ENCODE data around the gene UBE2Q2. TPM values are rescaled to one million over a fixed set of nuclear protein-coding genes. Genes with fewer than 3 reads are reported as not detected.
"Not testable (repeated sequence)": the region's sequence is repeated elsewhere in the genome, so short reads cannot be mapped to it uniquely, and the experiment has no call there.

Gene UBE2Q2
- total and polyA plus RNA-seq, 2 of the 4 experiments (the other 2 are of a cell fraction), result 18.0 to 28.9 TPM

DNA sequence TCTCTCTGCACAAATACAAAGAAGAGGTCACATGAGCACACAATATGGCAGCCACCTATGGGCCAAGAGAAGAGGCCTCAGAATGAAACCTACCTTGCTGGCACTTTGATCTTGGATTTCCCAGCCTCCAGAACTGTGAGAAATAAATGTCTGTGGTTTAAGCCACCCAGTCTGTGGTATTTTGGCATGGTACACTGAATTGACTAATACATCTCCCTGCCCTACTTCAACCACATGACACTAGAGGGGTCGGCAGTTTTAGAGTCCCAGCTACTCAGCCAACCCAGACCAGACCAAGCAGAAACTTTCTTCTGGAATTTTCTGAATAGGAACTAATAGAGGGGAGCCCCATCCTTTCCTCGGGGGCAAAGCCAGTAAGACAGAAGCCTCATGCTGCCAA is 35.8 kb upstream of the UBE2Q2 start:
- in situ Hi-C loops (cut with MboI; ENCODE audit: low sequenced_read_pairs), result loop anchor here (5.0 kb wide), 1 partner anchor 120 kb away; no protein-coding TSS in a partner anchor
- H4K8ac ChIP-seq (ENCODE audit: low read depth in 2 of 2, low read length in 2 of 2); H4K20me1 ChIP-seq (ENCODE audit: insufficient read depth, low read length); CTCF ChIA-PET; H3K79me1 ChIP-seq (ENCODE audit: low read depth in 1 of 2, low read length in 2 of 2); H3K36me3 ChIP-seq (ENCODE audit: control insufficient read depth, insufficient read depth, low read length); POLR2A ChIA-PET (ENCODE audit: unreplicated experiment); H2AK5ac ChIP-seq (ENCODE audit: low read depth, low read length); ATAC-seq (ENCODE audit: low read depth); dilution Hi-C loops (cut with HindIII; ENCODE audit: low sequenced_read_pairs, unreplicated experiment); H3K14ac ChIP-seq (replicated peaks; ENCODE audit: low read depth, low read length); H2BK15ac ChIP-seq (ENCODE audit: low read depth, low read length); H2AK9ac ChIP-seq (replicated peaks; ENCODE audit: low read depth, low read length, poor library complexity); H3K4me3 ChIP-seq (ENCODE audit: insufficient read depth, low read depth, low read length); H3K56ac ChIP-seq (ENCODE audit: extremely low read depth, insufficient read depth, low read length); H3K9ac ChIP-seq (ENCODE audit: low read depth, low read length); H3K9me3 ChIP-seq (ENCODE audit: control insufficient read depth, insufficient read depth, low read length); H2BK120ac ChIP-seq (ENCODE audit: low read depth, low read length); H4K91ac ChIP-seq (ENCODE audit: insufficient read depth, low read depth, low read length); H2BK20ac ChIP-seq (ENCODE audit: low read depth, low read length); DNase-seq; H4K5ac ChIP-seq (ENCODE audit: low read depth, low read length); BruUV-seq (replicated peaks); H3K23ac ChIP-seq (ENCODE audit: low read depth, low read length); H3K9me1 ChIP-seq (ENCODE audit: insufficient read depth, low read length); H3K4ac ChIP-seq (ENCODE audit: low read depth, low read length); H3K18ac ChIP-seq (ENCODE audit: low read depth, low read length); intact Hi-C loops (cut with micrococcal nuclease); H3K4me2 ChIP-seq (ENCODE audit: low read depth, low read length); H2BK5ac ChIP-seq (ENCODE audit: low read depth, low read length, poor library complexity, severe bottlenecking); H2AFZ ChIP-seq (replicated peaks; ENCODE audit: low read length, poor library complexity); H3K27ac ChIP-seq (ENCODE audit: insufficient read depth, low read length); H3K4me1 ChIP-seq (ENCODE audit: control insufficient read depth, insufficient read depth, low read length): not testable (repeated sequence)
- H3K27me3 ChIP-seq (ENCODE audit: control insufficient read depth, insufficient read depth, low read length), result peaks cover 21% of the 10 kb centered on the region
- WGBS, 2 experiments (ENCODE audit: extremely low coverage in 2 of 2, insufficient read length in 1 of 2), result no CpG with 5 or more reads among the region's 2 CpGs

DNA sequence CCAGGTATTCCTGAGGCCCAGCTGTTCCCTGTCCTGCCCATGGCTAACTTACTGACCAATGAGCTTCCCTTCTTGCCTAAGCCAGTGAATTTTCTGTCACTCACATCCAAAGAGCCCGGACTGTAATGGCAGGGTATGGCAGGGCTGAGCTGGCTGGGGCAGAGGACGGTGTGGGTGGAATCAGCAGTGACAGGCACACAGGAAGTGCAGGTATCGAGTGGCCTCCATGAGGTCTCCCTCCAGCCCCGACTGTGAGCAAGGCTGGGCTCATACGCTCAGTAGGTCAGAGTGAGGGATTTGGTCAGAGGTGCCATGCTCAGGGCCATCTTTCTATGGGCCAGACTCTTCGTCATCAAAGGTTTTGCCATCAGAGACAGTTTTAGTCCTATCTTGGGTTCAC is 35.2 kb upstream of the UBE2Q2 start:
- H3K9me3 ChIP-seq (ENCODE audit: control insufficient read depth, insufficient read depth, low read length); DNase-seq; H3K14ac ChIP-seq (replicated peaks; ENCODE audit: low read depth, low read length); H2BK120ac ChIP-seq (ENCODE audit: low read depth, low read length); H3K4ac ChIP-seq (ENCODE audit: low read depth, low read length); H4K20me1 ChIP-seq (ENCODE audit: insufficient read depth, low read length); ATAC-seq (ENCODE audit: low read depth); H2BK5ac ChIP-seq (ENCODE audit: low read depth, low read length, poor library complexity, severe bottlenecking); CTCF ChIA-PET; H2BK20ac ChIP-seq (ENCODE audit: low read depth, low read length); H3K4me3 ChIP-seq (ENCODE audit: insufficient read depth, low read depth, low read length); H3K18ac ChIP-seq (ENCODE audit: low read depth, low read length); H3K9me1 ChIP-seq (ENCODE audit: insufficient read depth, low read length); H4K8ac ChIP-seq (ENCODE audit: low read depth in 2 of 2, low read length in 2 of 2); H3K4me2 ChIP-seq (ENCODE audit: low read depth, low read length); POLR2A ChIA-PET (ENCODE audit: unreplicated experiment); BruUV-seq (replicated peaks); H3K9ac ChIP-seq (ENCODE audit: low read depth, low read length); H2AK5ac ChIP-seq (ENCODE audit: low read depth, low read length); H4K91ac ChIP-seq (ENCODE audit: insufficient read depth, low read depth, low read length); H3K4me1 ChIP-seq (ENCODE audit: control insufficient read depth, insufficient read depth, low read length); H2BK15ac ChIP-seq (ENCODE audit: low read depth, low read length); dilution Hi-C loops (cut with HindIII; ENCODE audit: low sequenced_read_pairs, unreplicated experiment); H3K79me1 ChIP-seq (ENCODE audit: low read depth in 1 of 2, low read length in 2 of 2); intact Hi-C loops (cut with micrococcal nuclease); H3K27ac ChIP-seq (ENCODE audit: insufficient read depth, low read length); H3K23ac ChIP-seq (ENCODE audit: low read depth, low read length); H2AK9ac ChIP-seq (replicated peaks; ENCODE audit: low read depth, low read length, poor library complexity); H3K36me3 ChIP-seq (ENCODE audit: control insufficient read depth, insufficient read depth, low read length); H2AFZ ChIP-seq (replicated peaks; ENCODE audit: low read length, poor library complexity); H4K5ac ChIP-seq (ENCODE audit: low read depth, low read length); H3K56ac ChIP-seq (ENCODE audit: extremely low read depth, insufficient read depth, low read length): not testable (repeated sequence)
- in situ Hi-C loops (cut with MboI; ENCODE audit: low sequenced_read_pairs), result loop anchor here (5.0 kb wide), 1 partner anchor 121 kb away; no protein-coding TSS in a partner anchor
- peaks cover 19% of the 10 kb centered on the region for H3K27me3 ChIP-seq (ENCODE audit: control insufficient read depth, insufficient read depth, low read length)
- 100% methylated on average over 1 of the region's 6 CpGs; no CpG with 5 or more reads in 1 of the 2 experiments for WGBS, 2 experiments (ENCODE audit: extremely low coverage in 2 of 2, insufficient read length in 1 of 2)
